CD4-positive, alpha-beta T cell (primary cell): Measurements from ENCODE around the gene ASXL3. TPM values are rescaled to one million over a fixed set of nuclear protein-coding genes. Genes with fewer than 3 reads are reported as not detected.

ENCODE experiments used
- ATAC-seq: fragments of 200-7000 bp; cut with Tn5 transposase; one replicate; pipeline ENCODE4 v1.10.0; 2022; ENCODE audit warnings: mild to moderate bottlenecking; ENCODE audit not compliant: poor library complexity
- CTCF ChIA-PET: fragments of 350-600 bp; sonication (Branson Sonifier 250); formaldehyde crosslinking; loops from one replicate; lab custom pipeline; 2021; ENCODE audit warnings: antibody characterized with exemption, inconsistent platforms; lab: Charles Lee
- POLR2A ChIA-PET: fragments of 350-600 bp; sonication (Branson Sonifier 250); formaldehyde crosslinking; loops from one replicate; lab custom pipeline; 2021; ENCODE audit warnings: antibody characterized with exemption, inconsistent platforms; lab: Charles Lee
- DNase-seq, 14 experiments: peaks; one replicate each; pipeline ENCODE4 v3.0.0-alpha.2; 2013 to 2020; ENCODE audit warnings: mixed read lengths in 2 of 14
- H3K27ac ChIP-seq, 2 donors: one replicate each; pipeline versions ENCODE4 v1.5.1 to v1.7.0; 2013; ENCODE audit warnings: low read length in 2 of 2, low read depth in 1 of 2, mild to moderate bottlenecking in 1 of 2
- H3K27me3 ChIP-seq, 2 experiments: 1 replicate in 1 of 2; 2 replicates in 1 of 2; pipeline versions ENCODE4 v1.6.1 to v1.7.0; 2013; ENCODE audit warnings: low read length in 2 of 2, control low read depth in 1 of 2, mild to moderate bottlenecking in 1 of 2, moderate library complexity in 1 of 2; ENCODE audit not compliant: insufficient read depth in 2 of 2, control insufficient read depth in 1 of 2
- H3K36me3 ChIP-seq: one replicate; pipeline ENCODE4 v1.6.1; 2013; ENCODE audit warnings: low read length, control low read depth; ENCODE audit not compliant: insufficient read depth
- H3K4me1 ChIP-seq: one replicate; pipeline ENCODE4 v1.6.1; 2013; ENCODE audit warnings: low read length, control low read depth; ENCODE audit not compliant: insufficient read depth
- H3K4me3 ChIP-seq: one replicate; pipeline ENCODE4 v1.5.1; 2013; ENCODE audit warnings: mild to moderate bottlenecking, low read length, moderate library complexity
- H3K9me3 ChIP-seq, 2 experiments: 1 replicate in 1 of 2; 2 replicates in 1 of 2; pipeline versions ENCODE4 v1.6.1 to v1.7.0; 2013; ENCODE audit warnings: low read length in 2 of 2, mild to moderate bottlenecking in 2 of 2, control low read depth in 1 of 2, moderate library complexity in 1 of 2; ENCODE audit not compliant: control insufficient read depth in 1 of 2, insufficient read depth in 1 of 2
- H3K27ac Mint-ChIP-seq: one replicate; pipeline ENCODE4 v1.8.0; 2020; ENCODE audit warnings: mixed read lengths
- H3K27me3 Mint-ChIP-seq: one replicate; pipeline ENCODE4 v1.8.0; 2021; ENCODE audit warnings: mixed read lengths
- H3K36me3 Mint-ChIP-seq: one replicate; pipeline ENCODE4 v1.8.0; 2021; ENCODE audit warnings: low read depth, mixed read lengths
- H3K4me1 Mint-ChIP-seq: one replicate; pipeline ENCODE4 v1.8.0; 2021; ENCODE audit warnings: low read depth, mixed read lengths
- H3K4me3 Mint-ChIP-seq: one replicate; pipeline ENCODE4 v1.8.0; 2020; ENCODE audit warnings: mild to moderate bottlenecking, mixed read lengths
- H3K9me3 Mint-ChIP-seq: one replicate; pipeline ENCODE4 v1.8.0; 2020; ENCODE audit warnings: mixed read lengths
- intact Hi-C, 2 experiments: fragments of 100-400 bp; cut with DNase I in 1 of 2; cut with micrococcal nuclease in 1 of 2; formaldehyde crosslinking; loops; one replicate each; pipeline versions ENCODE4 v1.15.1 to v1.9.0; 2023 to 2025; cut with DNase I, micrococcal nuclease
- total RNA-seq, 174 experiments: library from RNA in 2 of 174; stranded (reverse) in 2 of 174; gene quantifications; one replicate each; pipeline ENCODE4 v1.2.3 and lab custom pipeline; 2021 to 2026
- TF ChIP-seq, protein P1 (sequence below): fragments of 200-600 bp; IDR thresholded peaks from one replicate; pipeline ENCODE4 v1.8.0; 2022; ENCODE audit warnings: antibody characterized with exemption, mild to moderate bottlenecking

Gene ASXL3
- total RNA-seq, 2 experiments from 2014 or later = not detected

DNA sequence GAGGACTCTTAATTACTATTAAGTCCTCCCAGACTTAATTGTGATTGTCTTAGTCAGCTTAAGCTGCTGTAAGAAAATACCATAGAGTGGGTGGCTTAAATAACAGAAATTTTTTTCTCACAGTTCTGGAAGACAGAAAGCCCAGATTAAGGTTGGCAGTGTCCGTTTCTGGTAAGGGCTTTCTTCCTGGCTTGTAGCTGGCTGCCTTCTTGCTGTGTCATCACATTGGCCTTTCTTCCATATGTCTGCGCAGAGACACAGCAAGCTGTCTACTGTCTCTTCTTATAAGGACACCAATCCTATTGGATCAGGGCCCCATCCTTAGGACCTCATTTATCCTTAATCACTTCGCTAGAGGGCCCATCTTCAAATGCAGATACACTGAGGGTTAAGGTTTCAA is 38.5 kb downstream of the ASXL3 start:
- no peak overlapping the region for H3K27ac ChIP-seq
- Mint-ChIP-seq H3K27me3 (no peaks in the 10 kb centered on the region), H3K9me3 (peaks cover 5% of the 10 kb centered on the region), H3K4me3 (no peak overlapping the region), H3K36me3 (no peaks in the 10 kb centered on the region), H3K4me1 (no peaks in the 10 kb centered on the region), H3K27ac (no peak overlapping the region)
- TF ChIP-seq, protein P1, sequence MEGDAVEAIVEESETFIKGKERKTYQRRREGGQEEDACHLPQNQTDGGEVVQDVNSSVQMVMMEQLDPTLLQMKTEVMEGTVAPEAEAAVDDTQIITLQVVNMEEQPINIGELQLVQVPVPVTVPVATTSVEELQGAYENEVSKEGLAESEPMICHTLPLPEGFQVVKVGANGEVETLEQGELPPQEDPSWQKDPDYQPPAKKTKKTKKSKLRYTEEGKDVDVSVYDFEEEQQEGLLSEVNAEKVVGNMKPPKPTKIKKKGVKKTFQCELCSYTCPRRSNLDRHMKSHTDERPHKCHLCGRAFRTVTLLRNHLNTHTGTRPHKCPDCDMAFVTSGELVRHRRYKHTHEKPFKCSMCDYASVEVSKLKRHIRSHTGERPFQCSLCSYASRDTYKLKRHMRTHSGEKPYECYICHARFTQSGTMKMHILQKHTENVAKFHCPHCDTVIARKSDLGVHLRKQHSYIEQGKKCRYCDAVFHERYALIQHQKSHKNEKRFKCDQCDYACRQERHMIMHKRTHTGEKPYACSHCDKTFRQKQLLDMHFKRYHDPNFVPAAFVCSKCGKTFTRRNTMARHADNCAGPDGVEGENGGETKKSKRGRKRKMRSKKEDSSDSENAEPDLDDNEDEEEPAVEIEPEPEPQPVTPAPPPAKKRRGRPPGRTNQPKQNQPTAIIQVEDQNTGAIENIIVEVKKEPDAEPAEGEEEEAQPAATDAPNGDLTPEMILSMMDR = no peak
- POLR2A ChIA-PET = no interaction called here
- ATAC-seq = no peak
- no peaks in the 10 kb centered on the region for H3K36me3 ChIP-seq
- H3K4me1 ChIP-seq = no peaks in the 10 kb centered on the region
- no peak for DNase-seq
- CTCF ChIA-PET = no interaction called here
- H3K4me3 ChIP-seq = no peak overlapping the region
- no peaks in the 10 kb centered on the region for H3K9me3 ChIP-seq
- H3K27me3 ChIP-seq = no peaks in the 10 kb centered on the region
- intact Hi-C loops = no loop called here

DNA sequence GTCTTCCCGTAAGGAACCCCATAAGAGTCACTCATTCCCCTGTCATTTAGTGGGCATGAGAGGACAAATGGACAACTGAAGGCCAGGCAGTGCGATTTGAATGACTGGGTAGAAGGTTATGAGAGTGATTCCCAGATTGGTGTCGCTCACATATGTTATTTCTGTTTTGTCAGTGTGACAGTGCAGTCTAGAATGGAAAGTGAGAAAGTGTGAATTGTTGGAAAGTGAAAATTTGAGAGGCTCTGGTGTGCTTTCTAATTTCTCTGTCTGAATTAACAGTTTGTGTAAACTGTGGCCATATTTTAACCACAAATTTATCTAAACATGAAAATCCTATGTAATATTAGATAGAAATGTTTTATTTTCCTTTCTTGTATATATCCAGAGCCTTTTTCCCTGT is 49.1 kb downstream of the ASXL3 start:
- Histone ChIP-seq H3K27ac (no peak overlapping the region), H3K27me3 (no peaks in the 10 kb centered on the region), H3K36me3 (no peaks in the 10 kb centered on the region), H3K4me1 (no peaks in the 10 kb centered on the region), H3K4me3 (no peak overlapping the region), H3K9me3 (no peaks in the 10 kb centered on the region)
- H3K27me3 Mint-ChIP-seq = no peaks in the 10 kb centered on the region
- no peak for DNase-seq
- H3K36me3 Mint-ChIP-seq = no peaks in the 10 kb centered on the region
- intact Hi-C loops = no loop called here
- TF ChIP-seq, protein P1 = no peak
- H3K27ac Mint-ChIP-seq = no peak overlapping the region
- ChIA-PET CTCF (no interaction called here), POLR2A (no interaction called here)
- no peak overlapping the region for H3K4me3 Mint-ChIP-seq
- no peaks in the 10 kb centered on the region for H3K4me1 Mint-ChIP-seq
- ATAC-seq = no peak
- no peaks in the 10 kb centered on the region for H3K9me3 Mint-ChIP-seq

DNA sequence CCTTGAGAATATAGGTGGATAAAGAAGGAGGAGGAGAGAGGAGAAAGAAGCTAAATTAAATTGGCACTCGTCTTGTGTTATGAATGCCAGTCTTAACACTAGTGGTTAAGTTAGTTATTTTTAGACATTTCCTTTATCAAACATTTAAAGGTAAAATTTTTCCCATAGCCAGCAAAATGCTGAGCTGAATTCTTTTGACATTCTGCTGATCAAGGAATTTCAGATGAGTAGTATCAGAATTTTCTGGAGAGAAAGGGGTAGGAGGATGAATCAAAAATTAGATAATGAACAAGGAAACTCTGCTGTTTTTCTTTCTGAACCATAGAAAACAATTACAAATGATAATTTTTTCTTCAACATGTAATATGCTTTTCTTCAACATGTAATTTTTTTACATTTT is 52.5 kb downstream of the ASXL3 start:
- Histone ChIP-seq H3K4me3 (no peak overlapping the region), H3K9me3 (peaks cover 0 to 5% of the 10 kb centered on the region in 2 experiments), H3K4me1 (no peaks in the 10 kb centered on the region), H3K36me3 (no peaks in the 10 kb centered on the region), H3K27me3 (no peaks in the 10 kb centered on the region), H3K27ac (no peak overlapping the region)
- H3K4me1 Mint-ChIP-seq = no peaks in the 10 kb centered on the region
- intact Hi-C loops = no loop called here
- ATAC-seq (no peak), DNase-seq (no peak)
- TF ChIP-seq, protein P1 = no peak
- CTCF ChIA-PET = no interaction called here
- H3K36me3 Mint-ChIP-seq = no peaks in the 10 kb centered on the region
- no peaks in the 10 kb centered on the region for H3K27me3 Mint-ChIP-seq
- H3K27ac Mint-ChIP-seq = no peak overlapping the region
- H3K9me3 Mint-ChIP-seq = peaks cover 2% of the 10 kb centered on the region
- H3K4me3 Mint-ChIP-seq = no peak overlapping the region
- POLR2A ChIA-PET = no interaction called here
